ENCODE results near the gene UVRAG.

The UVRAG gene

DNA sequence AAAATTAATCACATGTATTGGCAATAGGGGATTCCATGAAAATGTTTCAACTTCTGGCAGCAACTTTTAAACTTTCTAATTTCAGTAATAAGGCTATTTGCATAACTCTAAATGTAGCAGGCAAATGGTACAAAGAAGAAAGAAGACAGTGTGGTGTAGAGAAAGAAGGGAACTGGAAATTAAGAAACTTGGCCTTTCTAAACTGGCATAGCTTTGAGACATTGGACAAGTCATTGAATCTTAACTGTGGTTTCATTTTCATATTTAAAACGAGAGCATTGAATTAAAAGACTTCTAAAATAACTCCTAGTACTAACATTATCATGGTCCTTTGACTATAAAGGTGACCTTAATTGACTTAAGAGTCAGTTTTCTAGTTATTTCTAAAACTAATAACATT, 125.0 kb downstream of the UVRAG start:
- TF ChIP-seq Cebpa-rat (IDR thresholded peaks at IDR 0.05), result no peak
- H3K9me3 ChIP-seq, result no peaks in the 10 kb centered on the region
- H3K36me3 ChIP-seq, result no peaks in the 10 kb centered on the region
- H3K4me2 ChIP-seq, result no peak overlapping the region
- H3K27ac ChIP-seq, result no peak overlapping the region
- H3K4me3 ChIP-seq, result no peak overlapping the region
- H3K27me3 ChIP-seq, result no peaks in the 10 kb centered on the region
- no peak overlapping the region for H3K9ac ChIP-seq
- H4K20me1 ChIP-seq, result peaks cover 60% of the 10 kb centered on the region
- peaks cover 6% of the 10 kb centered on the region for H3K4me1 ChIP-seq

DNA sequence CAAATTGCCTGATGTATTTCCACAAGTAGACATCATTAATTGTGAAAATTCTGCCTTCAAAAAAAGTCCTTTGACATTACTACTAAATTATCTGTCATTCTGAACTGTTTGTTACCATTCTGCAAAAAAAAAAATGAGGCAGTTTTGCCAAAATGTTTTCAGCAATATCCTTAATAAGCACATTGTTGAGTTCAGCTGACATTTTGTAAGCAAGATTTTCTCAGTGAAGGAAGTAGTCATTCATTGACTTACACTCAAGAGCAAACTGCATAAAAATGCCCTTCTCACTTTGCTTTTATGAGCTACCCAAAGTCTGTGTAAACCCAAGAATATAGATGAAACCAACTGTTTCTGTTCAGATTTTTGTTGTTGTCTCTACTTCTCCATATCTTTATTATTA, 125.9 kb downstream of the UVRAG start:
- TF ChIP-seq Cebpa-rat (IDR thresholded peaks at IDR 0.05), result no peak
- H3K27me3 ChIP-seq, result no peaks in the 10 kb centered on the region
- H4K20me1 ChIP-seq, result peaks cover 61% of the 10 kb centered on the region
- H3K4me1 ChIP-seq, result peaks cover 15% of the 10 kb centered on the region
- H3K9ac ChIP-seq, result no peak overlapping the region
- no peaks in the 10 kb centered on the region for H3K36me3 ChIP-seq
- H3K4me2 ChIP-seq, result no peak overlapping the region
- H3K9me3 ChIP-seq, result no peaks in the 10 kb centered on the region
- no peak overlapping the region for H3K4me3 ChIP-seq
- no peak overlapping the region for H3K27ac ChIP-seq

DNA sequence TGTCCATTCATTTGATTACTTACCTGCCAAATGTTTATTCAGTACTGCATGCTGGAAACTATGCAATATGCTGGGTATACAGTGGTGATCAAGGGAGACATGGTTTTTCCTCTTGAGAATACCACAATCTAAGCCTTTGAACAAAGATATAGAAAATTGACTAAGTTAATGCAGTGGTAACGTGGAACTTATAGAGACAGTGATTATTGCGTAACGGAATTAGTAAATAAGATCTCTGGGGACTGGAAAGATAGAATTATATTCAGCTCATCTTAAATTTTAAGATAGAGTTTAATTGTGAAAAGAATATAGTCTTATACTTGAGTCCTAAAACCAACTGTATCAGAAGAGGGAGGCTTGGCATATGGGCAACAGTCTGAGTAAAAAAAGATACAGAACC, 129.5 kb downstream of the UVRAG start:
- H3K4me3 ChIP-seq, result no peak overlapping the region
- H3K4me1 ChIP-seq, result peaks cover 33% of the 10 kb centered on the region
- H3K9ac ChIP-seq, result no peak overlapping the region
- H3K9me3 ChIP-seq, result no peaks in the 10 kb centered on the region
- H4K20me1 ChIP-seq, result peaks cover 70% of the 10 kb centered on the region
- TF ChIP-seq Cebpa-rat (IDR thresholded peaks at IDR 0.05), result no peak; the same call in 1 of the 2 replicates
- no peaks in the 10 kb centered on the region for H3K27me3 ChIP-seq
- H3K36me3 ChIP-seq, result no peaks in the 10 kb centered on the region
- H3K27ac ChIP-seq, result no peak overlapping the region
- H3K4me2 ChIP-seq, result no peak overlapping the region

DNA sequence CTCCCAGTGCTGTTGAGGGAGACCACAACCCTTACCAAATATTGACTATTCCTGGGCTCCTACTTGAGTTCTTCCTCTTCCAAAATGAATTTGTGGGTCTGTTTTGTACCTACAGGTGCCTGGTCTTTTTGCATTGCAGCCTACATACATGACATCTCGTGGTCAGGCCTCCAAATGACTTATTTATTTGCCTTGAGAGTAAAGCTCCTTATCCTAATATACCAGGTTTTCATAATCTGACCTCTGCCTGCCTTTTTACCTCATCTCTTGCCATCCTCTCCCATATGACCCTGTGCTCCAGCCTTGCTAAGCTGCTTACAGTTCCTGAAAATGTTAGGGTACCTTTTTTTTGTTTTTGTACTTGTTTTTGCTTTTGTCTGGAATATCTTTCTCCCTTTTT, 130.4 kb downstream of the UVRAG start:
- Histone ChIP-seq H4K20me1 (peaks cover 71% of the 10 kb centered on the region), H3K27me3 (no peaks in the 10 kb centered on the region), H3K4me1 (peaks cover 33% of the 10 kb centered on the region), H3K27ac (no peak overlapping the region), H3K4me2 (peak overlapping the region; percentile 67), H3K9ac (no peak overlapping the region), H3K36me3 (no peaks in the 10 kb centered on the region), H3K4me3 (no peak overlapping the region), H3K9me3 (no peaks in the 10 kb centered on the region)
- TF ChIP-seq Cebpa-rat (IDR thresholded peaks at IDR 0.05), result no peak

DNA sequence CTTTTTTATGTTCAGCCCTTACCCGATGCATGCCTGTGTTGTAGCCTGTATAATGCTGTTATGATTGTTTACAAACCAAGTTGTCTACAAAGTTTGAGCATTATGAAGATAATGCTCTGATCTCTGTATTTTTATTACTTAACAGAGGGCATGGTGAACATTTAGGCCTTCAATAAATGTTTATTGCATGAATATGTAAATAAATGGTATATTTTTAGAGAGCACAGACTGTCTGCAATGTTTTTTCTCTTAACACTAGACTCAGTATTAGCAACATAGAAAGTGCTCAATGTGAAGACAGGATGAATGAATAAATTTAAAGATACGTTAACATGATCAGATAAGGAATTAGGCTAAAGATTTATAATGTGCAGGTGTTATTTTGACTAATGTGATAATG, 130.9 kb downstream of the UVRAG start:
- Histone ChIP-seq H3K9me3 (no peaks in the 10 kb centered on the region), H3K4me2 (peak overlapping the region; percentile 67), H3K36me3 (no peaks in the 10 kb centered on the region), H3K27me3 (no peaks in the 10 kb centered on the region), H3K9ac (no peak overlapping the region), H3K4me1 (peaks cover 33% of the 10 kb centered on the region), H3K4me3 (no peak overlapping the region), H3K27ac (no peak overlapping the region), H4K20me1 (peaks cover 73% of the 10 kb centered on the region)
- TF ChIP-seq Cebpa-rat (IDR thresholded peaks at IDR 0.05), result no peak

DNA sequence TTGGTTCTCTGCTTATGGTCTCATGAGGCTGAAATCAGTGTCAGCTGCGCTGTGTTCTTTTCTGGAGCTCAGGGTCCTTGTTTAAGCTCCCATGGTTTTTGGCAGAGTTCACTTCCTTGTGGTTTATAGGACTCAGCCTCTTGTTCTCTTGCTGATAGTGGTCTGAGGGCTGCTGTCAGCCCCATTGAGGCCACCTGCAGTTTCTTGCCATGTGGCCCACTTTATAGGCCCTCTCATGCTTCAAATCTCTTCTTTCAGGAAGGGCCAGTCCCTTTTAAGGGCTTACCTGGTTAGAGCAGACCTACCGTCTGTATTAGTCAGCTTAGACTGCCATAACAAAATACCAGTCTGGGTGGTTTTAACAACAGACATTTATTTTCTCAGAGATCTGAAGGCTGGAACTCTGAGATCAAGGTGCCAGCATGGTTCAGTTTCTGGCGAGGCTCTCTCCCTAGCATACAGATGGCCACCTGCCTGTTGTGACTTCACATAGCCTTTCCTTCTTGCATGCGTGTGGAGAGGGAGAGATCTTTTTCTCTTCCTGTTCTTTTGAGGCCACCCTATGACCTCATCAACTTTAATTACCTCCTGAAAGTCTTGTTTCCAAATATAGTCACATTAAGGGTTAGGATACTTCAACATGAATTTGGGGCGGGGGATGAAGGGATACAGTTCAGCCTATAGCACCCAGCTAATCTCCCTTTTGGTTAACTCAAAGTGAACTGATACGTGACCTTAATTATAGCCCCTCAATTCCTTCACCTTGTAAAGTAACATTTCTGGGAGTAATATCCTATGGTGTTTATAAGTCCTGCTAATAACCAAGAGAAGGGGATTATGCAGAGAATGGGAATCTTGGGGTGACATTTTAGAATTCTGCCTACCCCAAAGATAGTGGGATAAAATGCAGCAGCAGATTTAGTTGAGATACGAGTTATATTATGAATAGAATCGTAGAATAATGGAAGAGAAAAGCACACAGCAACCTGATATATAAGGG, 131.8 kb downstream of the UVRAG start:
- Histone ChIP-seq H3K9ac (0 out of 2 replicates have a peak overlapping the region, but pooled peaks have one; percentile 2), H3K4me3 (no peak overlapping the region), H3K9me3 (no peaks in the 10 kb centered on the region), H3K4me1 (peaks cover 29% of the 10 kb centered on the region), H3K4me2 (peak overlapping the region; percentile 67), H3K27ac (peak overlapping the region; percentile 54; the same call in 1 of the 2 replicates), H4K20me1 (peaks cover 67% of the 10 kb centered on the region), H3K36me3 (no peaks in the 10 kb centered on the region), H3K27me3 (no peaks in the 10 kb centered on the region)
- no peak for TF ChIP-seq Cebpa-rat (IDR thresholded peaks at IDR 0.05)

DNA sequence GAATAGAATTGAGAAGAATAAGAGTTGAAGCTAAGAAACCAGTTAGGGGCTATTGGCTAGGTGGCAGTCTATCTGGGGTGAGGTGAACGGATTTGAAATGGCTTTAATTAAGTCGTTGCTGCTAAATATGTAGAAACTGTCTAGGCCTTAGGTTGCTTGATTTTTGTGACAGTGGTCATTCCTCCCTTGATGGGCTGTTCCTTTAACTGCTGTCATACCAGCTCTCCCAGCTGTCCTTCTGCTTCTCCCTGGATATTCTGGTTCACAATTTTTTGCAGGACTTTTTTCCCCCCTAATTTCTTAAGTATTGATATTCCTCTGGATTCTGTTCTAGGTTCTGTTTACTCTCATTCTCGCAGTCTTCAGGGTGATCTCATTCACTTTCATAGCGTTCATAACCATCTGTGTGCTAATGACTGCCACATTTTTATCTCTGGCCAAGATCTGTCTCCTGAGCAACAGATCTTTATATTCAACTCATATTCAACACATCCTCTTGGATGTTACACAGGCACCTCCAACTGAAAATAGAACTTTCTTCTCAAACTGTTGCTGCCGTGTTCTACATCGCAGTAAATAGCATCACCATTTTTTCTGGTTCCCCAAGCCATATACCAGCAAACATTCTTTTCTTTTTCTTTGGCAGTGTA, 134.1 kb downstream of the UVRAG start:
- H3K9ac ChIP-seq, result no peak overlapping the region
- no peak overlapping the region for H3K4me2 ChIP-seq
- H3K27me3 ChIP-seq, result no peaks in the 10 kb centered on the region
- no peak overlapping the region for H3K27ac ChIP-seq
- H3K36me3 ChIP-seq, result no peaks in the 10 kb centered on the region
- H3K4me3 ChIP-seq, result no peak overlapping the region
- no peak for TF ChIP-seq Cebpa-rat (IDR thresholded peaks at IDR 0.05)
- H4K20me1 ChIP-seq, result peaks cover 65% of the 10 kb centered on the region
- H3K9me3 ChIP-seq, result no peaks in the 10 kb centered on the region
- H3K4me1 ChIP-seq, result peaks cover 29% of the 10 kb centered on the region

DNA sequence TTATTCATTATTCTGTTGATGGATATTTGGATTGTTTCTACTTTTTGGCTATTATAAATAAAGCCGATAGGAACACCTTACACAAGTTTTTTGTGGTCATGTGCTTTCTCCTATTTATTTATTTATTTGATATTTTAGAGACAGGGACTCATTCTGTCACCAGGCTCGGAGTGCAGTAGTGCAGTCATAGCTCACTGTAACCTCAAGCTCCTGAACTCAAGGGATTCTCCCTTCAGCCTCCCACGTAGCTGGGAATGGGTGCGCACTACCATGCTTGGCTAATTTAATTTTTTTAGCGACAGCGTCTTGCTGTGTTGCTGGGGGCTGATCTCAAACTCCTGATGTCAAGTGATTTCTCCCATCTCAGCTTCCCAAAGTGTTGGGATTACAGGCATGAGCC, 135.1 kb downstream of the UVRAG start:
- H3K9ac ChIP-seq, result no peak overlapping the region
- H3K4me1 ChIP-seq, result peaks cover 26% of the 10 kb centered on the region
- no peak overlapping the region for H3K4me3 ChIP-seq
- no peak for TF ChIP-seq Cebpa-rat (IDR thresholded peaks at IDR 0.05)
- no peaks in the 10 kb centered on the region for H3K27me3 ChIP-seq
- peaks cover 57% of the 10 kb centered on the region for H4K20me1 ChIP-seq
- H3K36me3 ChIP-seq, result no peaks in the 10 kb centered on the region
- H3K27ac ChIP-seq, result no peak overlapping the region
- H3K9me3 ChIP-seq, result no peaks in the 10 kb centered on the region
- H3K4me2 ChIP-seq, result no peak overlapping the region

DNA sequence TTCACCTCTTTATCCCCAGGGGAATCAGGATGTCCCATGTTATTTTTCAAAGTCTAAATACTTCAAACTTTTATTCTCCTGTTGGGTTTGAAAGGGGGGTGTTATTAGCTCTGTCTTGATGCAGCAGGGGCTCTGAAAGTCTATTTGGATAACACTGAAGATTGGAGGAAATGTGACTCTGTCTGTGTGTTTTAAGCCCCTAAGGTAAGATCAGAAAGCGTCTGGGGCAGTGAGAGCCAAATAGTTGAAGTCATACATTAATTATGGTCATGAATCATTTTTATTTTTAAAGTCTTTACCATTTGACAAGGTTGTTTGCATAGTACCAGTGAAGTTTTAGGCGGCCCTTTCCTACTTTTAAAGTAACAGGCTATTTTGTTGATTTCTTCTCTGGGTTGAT, 139.0 kb downstream of the UVRAG start:
- Histone ChIP-seq H3K9ac (no peak overlapping the region), H3K27ac (no peak overlapping the region), H3K4me3 (no peak overlapping the region), H3K9me3 (0 out of 2 replicates have a peak, but pooled peaks cover 3% of the 10 kb centered on the region), H3K27me3 (no peaks in the 10 kb centered on the region), H3K4me1 (peaks cover 6% of the 10 kb centered on the region), H4K20me1 (peaks cover 20% of the 10 kb centered on the region; the same call in 1 of the 2 replicates), H3K36me3 (no peaks in the 10 kb centered on the region), H3K4me2 (no peak overlapping the region)
- no peak for TF ChIP-seq Cebpa-rat (IDR thresholded peaks at IDR 0.05)

DNA sequence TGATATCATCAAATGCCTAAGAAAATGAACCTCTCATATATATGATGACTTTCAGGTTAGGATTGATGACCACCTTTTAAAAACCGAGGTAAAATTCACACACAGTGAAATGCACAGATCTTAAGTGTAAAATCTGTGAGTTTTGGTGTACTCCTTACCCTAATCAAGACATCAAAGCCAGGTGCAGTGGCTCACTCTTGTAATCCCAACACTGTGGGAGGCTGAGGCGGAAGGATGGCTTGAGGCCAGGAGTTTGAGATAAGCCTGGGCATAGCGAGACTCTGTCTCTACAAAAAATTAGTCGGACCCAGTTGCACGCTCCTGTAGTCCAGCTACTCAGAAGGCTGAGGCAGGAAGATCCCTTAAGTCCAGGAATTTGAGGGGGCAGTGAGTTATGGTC, 140.4 kb downstream of the UVRAG start:
- no peak overlapping the region for H3K4me3 ChIP-seq
- no peak overlapping the region for H3K4me2 ChIP-seq
- 0 out of 2 replicates have a peak, but pooled peaks cover 3% of the 10 kb centered on the region for H3K9me3 ChIP-seq
- no peak for TF ChIP-seq Cebpa-rat (IDR thresholded peaks at IDR 0.05)
- no peaks in the 10 kb centered on the region for H3K36me3 ChIP-seq
- peaks cover 16% of the 10 kb centered on the region; the same call in 1 of the 2 replicates for H4K20me1 ChIP-seq
- H3K27ac ChIP-seq, result no peak overlapping the region
- no peaks in the 10 kb centered on the region for H3K27me3 ChIP-seq
- peaks cover 15% of the 10 kb centered on the region for H3K4me1 ChIP-seq
- H3K9ac ChIP-seq, result no peak overlapping the region

All from BLaER1 (cell line).